HT1080 (cell line): Measurements from ENCODE around the gene SSC4D. TPM values are rescaled to one million over a fixed set of nuclear protein-coding genes. Genes with fewer than 3 reads are reported as not detected.

Experiments used
- DNase-seq: peaks from one replicate; pipeline ENCODE4 v3.0.0-alpha.2; 2015; ENCODE audit warnings: low read depth
- total RNA-seq: library from RNA; depleted of rRNA; stranded (reverse); fragments of >200 nt; shearing (Covaris generic); gene quantifications from 2 replicates; pipeline ENCODE4 v1.2.3, GENCODE V29; 2014; rRNA removed

Gene SSC4D
- total RNA-seq, 1 experiment from 2014 or later = 0.23 TPM

- no peak for DNase-seq
Measured at GRCh38 chr7:76356115-76356514, 53.4 kb downstream of the SSC4D start.

- DNase-seq = no peak
Measured at GRCh38 chr7:76354981-76355730, 54.3 kb downstream of the SSC4D start.

GRCh38 chr7:76354516-76354915 is 55.0 kb downstream of the SSC4D start:
- DNase-seq = no peak

GRCh38 chr7:76353744-76354143 is 55.8 kb downstream of the SSC4D start:
- no peak for DNase-seq

GRCh38 chr7:76352193-76352592 is 57.3 kb downstream of the SSC4D start:
- no peak for DNase-seq

GRCh38 chr7:76351372-76351771 is 58.1 kb downstream of the SSC4D start:
- DNase-seq = no peak

GRCh38 chr7:76349313-76349885 is 60.1 kb downstream of the SSC4D start:
- DNase-seq = no peak

- DNase-seq = no peak
Measured at GRCh38 chr7:76347710-76348109, 61.8 kb downstream of the SSC4D start.

- no peak for DNase-seq
Measured at GRCh38 chr7:76346778-76347177, 62.7 kb downstream of the SSC4D start.

GRCh38 chr7:76346097-76346496 is 63.4 kb downstream of the SSC4D start:
- no peak for DNase-seq

- DNase-seq = no peak
Measured at GRCh38 chr7:76343931-76344321, 65.6 kb downstream of the SSC4D start.

GRCh38 chr7:76343294-76343930 is 66.1 kb downstream of the SSC4D start:
- peak; percentile 53 for DNase-seq

- DNase-seq = no peak
Measured at GRCh38 chr7:76342222-76342621, 67.3 kb downstream of the SSC4D start.

- DNase-seq = peak; percentile 18
Measured at GRCh38 chr7:76340617-76341131, 68.8 kb downstream of the SSC4D start.

Other genes with a start within 250 kb of the SSC4D start
- gene SRRM3, start 207.8 kb downstream of the SSC4D start, total RNA-seq = 1.4 and 1.7 TPM in 2 replicates
- gene HSPB1, start 107.0 kb downstream of the SSC4D start, total RNA-seq = 0.43 and 1.2 TPM in 2 replicates
- gene YWHAG, start 50.7 kb downstream of the SSC4D start, total RNA-seq = 71.3 and 93.3 TPM in 2 replicates
- 0.94 and 2.5 TPM in 2 replicates for gene ZP3, start 15.3 kb upstream of the SSC4D start, total RNA-seq
- gene DTX2, start 52.0 kb upstream of the SSC4D start, total RNA-seq = 24.4 and 39.6 TPM in 2 replicates
- 1.0 TPM in 1 of 2 replicates, not detected in the other for gene UPK3B, start 100.9 kb upstream of the SSC4D start, total RNA-seq
- gene SPDYE16, start 133.6 kb upstream of the SSC4D start, total RNA-seq = not detected in 2 replicates
- gene POMZP3, start 217.6 kb upstream of the SSC4D start, total RNA-seq = 7.7 and 14.2 TPM in 2 replicates